Lower leg skin (tissue), 3 donors: Measurements from ENCODE around the gene VAT1L.

Source experiments
- POLR2A ChIP-seq, 2 donors: fragments of 450-650 bp; IDR thresholded peaks; one replicate each; pipeline ENCODE4 v1.6.1; 2016 to 2017; ENCODE audit warnings: antibody characterized with exemption in 2 of 2, mild to moderate bottlenecking in 1 of 2, moderate library complexity in 1 of 2
- TF ChIP-seq, protein P1 (sequence below), 3 donors: fragments of 450-650 bp; IDR thresholded peaks; one replicate each; pipeline ENCODE4 v1.5.1; 2016; ENCODE audit warnings: antibody characterized with exemption in 3 of 3, mild to moderate bottlenecking in 3 of 3, moderate library complexity in 2 of 3

DNA sequence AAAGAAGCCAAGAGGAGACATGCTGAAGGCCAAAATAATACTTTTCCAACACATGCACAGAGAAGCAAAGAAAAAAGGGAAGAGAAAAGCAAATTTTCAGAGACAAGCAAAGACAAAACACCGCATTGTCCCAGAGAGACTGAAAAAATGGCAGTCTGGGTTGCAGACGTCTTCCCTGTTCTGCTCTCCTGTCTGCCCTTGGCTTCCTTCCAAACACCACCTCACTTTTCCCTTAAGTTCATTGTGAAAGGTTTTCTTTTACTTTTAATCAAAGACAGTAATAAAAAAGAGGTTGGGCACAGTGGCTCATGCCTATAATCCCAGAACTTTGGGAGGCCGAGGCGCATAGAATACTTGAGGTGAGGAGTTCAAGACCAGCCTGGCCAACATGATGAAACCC is 21.2 kb upstream of the VAT1L start:
- TF ChIP-seq, protein P1, sequence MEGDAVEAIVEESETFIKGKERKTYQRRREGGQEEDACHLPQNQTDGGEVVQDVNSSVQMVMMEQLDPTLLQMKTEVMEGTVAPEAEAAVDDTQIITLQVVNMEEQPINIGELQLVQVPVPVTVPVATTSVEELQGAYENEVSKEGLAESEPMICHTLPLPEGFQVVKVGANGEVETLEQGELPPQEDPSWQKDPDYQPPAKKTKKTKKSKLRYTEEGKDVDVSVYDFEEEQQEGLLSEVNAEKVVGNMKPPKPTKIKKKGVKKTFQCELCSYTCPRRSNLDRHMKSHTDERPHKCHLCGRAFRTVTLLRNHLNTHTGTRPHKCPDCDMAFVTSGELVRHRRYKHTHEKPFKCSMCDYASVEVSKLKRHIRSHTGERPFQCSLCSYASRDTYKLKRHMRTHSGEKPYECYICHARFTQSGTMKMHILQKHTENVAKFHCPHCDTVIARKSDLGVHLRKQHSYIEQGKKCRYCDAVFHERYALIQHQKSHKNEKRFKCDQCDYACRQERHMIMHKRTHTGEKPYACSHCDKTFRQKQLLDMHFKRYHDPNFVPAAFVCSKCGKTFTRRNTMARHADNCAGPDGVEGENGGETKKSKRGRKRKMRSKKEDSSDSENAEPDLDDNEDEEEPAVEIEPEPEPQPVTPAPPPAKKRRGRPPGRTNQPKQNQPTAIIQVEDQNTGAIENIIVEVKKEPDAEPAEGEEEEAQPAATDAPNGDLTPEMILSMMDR (IDR thresholded peaks at IDR 0.05) = no peak
- TF ChIP-seq POLR2A (IDR thresholded peaks at IDR 0.05) = no peak
